Measurements from ENCODE around the gene SPNS2. TPM values are rescaled to one million over a fixed set of nuclear protein-coding genes. Genes with fewer than 3 reads are reported as not detected.

SPNS2 gene
- total RNA-seq, 2 donors from 2014 or later: 9.1 to 23.9 TPM

DNA sequence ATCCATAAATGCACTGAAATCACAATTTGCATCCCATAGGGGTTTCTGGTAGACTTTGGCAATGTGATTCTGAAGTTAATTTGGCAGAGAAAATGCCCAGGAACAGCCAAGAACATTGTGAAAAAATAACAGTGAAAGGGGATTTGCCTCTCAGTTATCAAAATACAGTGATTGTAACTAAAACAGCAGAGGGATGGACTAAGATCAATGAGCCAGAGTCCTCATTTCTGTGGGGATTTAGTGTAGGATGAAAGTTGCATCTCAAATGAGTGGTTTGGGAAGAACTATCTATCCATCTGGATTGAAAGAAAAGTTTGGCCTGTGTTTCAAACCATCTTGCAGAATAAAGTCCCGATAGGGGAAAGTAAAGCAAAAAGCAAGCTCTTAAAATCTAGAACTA is 28.5 kb downstream of the SPNS2 start:
- H3K4me1 ChIP-seq (ENCODE audit: control insufficient read depth in 1 of 2, low read depth in 2 of 2): peaks cover 5 to 16% of the 10 kb centered on the region in 2 donors
- peak overlapping the region in 1 of 2 donors; percentile 27 for H3K27ac ChIP-seq
- H3K4me3 ChIP-seq: no peak overlapping the region
- ATAC-seq (ENCODE audit: insufficient number of reproducible peaks, low FRiP score, low read depth): no peak
- H3K9me3 ChIP-seq: no peaks in the 10 kb centered on the region
- TF ChIP-seq, protein P1, sequence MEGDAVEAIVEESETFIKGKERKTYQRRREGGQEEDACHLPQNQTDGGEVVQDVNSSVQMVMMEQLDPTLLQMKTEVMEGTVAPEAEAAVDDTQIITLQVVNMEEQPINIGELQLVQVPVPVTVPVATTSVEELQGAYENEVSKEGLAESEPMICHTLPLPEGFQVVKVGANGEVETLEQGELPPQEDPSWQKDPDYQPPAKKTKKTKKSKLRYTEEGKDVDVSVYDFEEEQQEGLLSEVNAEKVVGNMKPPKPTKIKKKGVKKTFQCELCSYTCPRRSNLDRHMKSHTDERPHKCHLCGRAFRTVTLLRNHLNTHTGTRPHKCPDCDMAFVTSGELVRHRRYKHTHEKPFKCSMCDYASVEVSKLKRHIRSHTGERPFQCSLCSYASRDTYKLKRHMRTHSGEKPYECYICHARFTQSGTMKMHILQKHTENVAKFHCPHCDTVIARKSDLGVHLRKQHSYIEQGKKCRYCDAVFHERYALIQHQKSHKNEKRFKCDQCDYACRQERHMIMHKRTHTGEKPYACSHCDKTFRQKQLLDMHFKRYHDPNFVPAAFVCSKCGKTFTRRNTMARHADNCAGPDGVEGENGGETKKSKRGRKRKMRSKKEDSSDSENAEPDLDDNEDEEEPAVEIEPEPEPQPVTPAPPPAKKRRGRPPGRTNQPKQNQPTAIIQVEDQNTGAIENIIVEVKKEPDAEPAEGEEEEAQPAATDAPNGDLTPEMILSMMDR (IDR thresholded peaks at IDR 0.05): no peak
- H3K36me3 ChIP-seq: no peaks in the 10 kb centered on the region
- H3K27me3 ChIP-seq (replicated peaks; ENCODE audit: insufficient read depth): no peaks in the 10 kb centered on the region
- DNase-seq (ENCODE audit: low spot score): no peak

DNA sequence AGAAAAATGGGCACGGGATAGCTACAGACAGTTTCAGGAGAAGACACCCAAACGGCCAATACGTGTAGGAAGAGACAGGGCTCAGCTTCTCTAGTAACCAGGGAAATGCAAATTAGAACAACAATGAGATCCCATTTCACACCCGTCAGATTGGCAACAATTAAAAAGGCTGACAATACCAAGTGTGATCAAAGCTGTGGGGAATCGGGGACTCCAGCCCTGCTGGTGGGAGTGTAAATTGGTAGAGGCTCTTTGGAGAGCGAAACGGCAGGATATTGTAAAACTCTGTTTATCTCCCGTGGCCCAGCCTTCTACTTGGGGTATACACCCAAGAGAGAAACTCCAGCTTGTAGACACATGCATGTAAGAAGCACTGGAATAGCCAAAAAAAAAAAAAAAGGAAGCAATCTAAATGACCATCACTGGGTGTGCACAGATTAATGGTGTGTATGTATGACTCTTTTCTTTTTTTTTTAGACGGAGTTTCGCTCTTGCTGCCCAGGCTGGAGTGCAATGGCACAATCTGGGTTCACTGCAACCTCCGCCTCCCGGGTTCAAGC is 29.0 kb downstream of the SPNS2 start:
- Histone ChIP-seq H3K9me3 (no peaks in the 10 kb centered on the region), H3K4me1 (ENCODE audit: control insufficient read depth in 1 of 2, low read depth in 2 of 2) (peaks cover 5 to 16% of the 10 kb centered on the region in 2 donors), H3K4me3 (no peak overlapping the region), H3K36me3 (no peaks in the 10 kb centered on the region), H3K27me3 (replicated peaks; ENCODE audit: insufficient read depth) (no peaks in the 10 kb centered on the region), H3K27ac (no peak overlapping the region)
- no peak for ATAC-seq (ENCODE audit: insufficient number of reproducible peaks, low FRiP score, low read depth)
- no peak for DNase-seq (ENCODE audit: low spot score)
- TF ChIP-seq, protein P1 (IDR thresholded peaks at IDR 0.05): no peak

DNA sequence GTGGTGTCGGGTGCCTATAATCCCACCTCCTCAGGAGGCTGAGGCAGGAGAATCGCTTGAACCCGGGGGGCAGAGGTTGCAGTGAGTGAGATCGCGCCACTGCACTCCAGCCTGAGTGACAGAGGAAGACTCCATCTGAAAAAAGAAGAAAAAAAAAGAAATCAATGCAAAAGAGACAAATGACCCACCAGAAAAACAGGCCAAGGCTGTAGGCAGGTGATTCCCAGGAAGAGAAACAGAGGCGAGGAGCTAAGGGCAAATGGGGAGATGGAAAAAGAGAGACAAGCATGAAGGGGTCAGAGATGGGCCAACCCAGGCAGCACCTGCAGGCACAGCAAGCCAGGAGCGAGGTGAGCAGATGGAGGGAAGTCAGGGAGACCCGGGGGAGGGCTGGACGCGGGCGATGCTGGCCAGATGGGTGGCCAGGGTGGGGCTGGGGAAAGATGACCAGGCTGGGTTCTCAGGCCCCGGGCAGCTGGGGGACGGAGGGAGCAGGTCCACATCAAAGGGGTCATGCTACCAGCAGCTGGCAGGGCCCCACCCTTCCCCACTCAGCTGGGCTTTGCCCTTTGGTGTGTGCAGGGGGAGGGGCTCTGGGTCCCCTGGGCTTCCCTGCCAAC is 31.0 kb downstream of the SPNS2 start:
- DNase-seq (ENCODE audit: low spot score) (no peak), ATAC-seq (ENCODE audit: insufficient number of reproducible peaks, low FRiP score, low read depth) (no peak)
- H3K27ac ChIP-seq: no peak overlapping the region
- H3K27me3 ChIP-seq (replicated peaks; ENCODE audit: insufficient read depth): no peaks in the 10 kb centered on the region
- H3K9me3 ChIP-seq: no peaks in the 10 kb centered on the region
- H3K4me3 ChIP-seq: no peak overlapping the region
- H3K36me3 ChIP-seq: no peaks in the 10 kb centered on the region
- TF ChIP-seq, protein P1 (IDR thresholded peaks at IDR 0.05): no peak
- H3K4me1 ChIP-seq (ENCODE audit: control insufficient read depth in 1 of 2, low read depth in 2 of 2): peaks cover 5 to 16% of the 10 kb centered on the region in 2 donors

DNA sequence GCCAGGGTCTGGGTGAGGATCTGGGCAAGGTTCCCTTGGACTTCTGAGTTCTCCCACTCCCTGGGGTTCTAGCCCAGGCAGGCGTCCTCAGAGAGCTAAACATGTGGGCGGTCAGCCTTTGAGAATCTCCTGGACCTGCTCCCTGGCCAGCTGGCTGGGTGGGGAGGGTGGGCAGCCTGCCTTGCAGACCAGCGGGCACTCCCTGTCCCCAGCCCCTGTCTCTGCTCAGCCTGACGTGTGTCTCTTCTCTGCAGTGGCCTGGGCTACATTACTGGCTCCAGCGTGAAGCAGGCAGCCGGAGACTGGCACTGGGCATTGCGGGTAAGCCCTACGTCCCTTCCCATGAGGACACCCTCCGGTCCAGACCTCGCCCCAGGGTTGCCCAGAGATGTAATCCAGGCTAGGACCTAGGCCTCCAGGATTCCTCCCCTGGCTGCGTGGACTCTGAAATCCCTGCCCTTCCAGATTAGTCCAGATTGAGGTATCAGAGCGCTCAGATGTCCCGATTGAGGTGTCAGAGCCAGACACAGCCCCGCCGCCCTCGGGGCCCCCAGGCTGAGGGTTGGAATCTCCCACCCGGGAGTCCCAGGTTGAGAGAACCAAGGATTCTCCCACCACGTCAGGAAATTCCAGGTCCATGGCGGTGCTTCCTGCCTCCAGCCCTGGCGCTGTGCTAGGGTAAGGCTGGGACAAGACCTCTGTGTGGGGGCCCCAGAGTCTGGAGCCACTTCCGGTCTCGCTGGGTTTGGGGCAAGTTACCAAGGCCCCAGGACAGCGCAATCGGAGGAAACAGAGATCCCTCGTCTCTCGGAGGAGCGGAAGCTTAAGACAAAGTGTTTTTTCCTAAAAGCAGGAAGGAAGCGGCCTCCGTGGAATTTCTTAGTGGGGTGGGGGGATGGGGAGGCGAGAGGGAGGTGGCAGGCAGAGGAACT is 32.4 kb downstream of the SPNS2 start:
- Histone ChIP-seq H3K36me3 (no peaks in the 10 kb centered on the region), H3K4me3 (no peak overlapping the region), H3K4me1 (ENCODE audit: control insufficient read depth in 1 of 2, low read depth in 2 of 2) (peaks cover 5 to 19% of the 10 kb centered on the region in 2 donors), H3K9me3 (no peaks in the 10 kb centered on the region), H3K27me3 (replicated peaks; ENCODE audit: insufficient read depth) (no peaks in the 10 kb centered on the region), H3K27ac (no peak overlapping the region)
- TF ChIP-seq, protein P1 (IDR thresholded peaks at IDR 0.05): no peak
- ATAC-seq (ENCODE audit: insufficient number of reproducible peaks, low FRiP score, low read depth) (no peak), DNase-seq (ENCODE audit: low spot score) (no peak)

Measured in thoracic aorta (tissue), 2 donors.